WTC11 (cell line): ENCODE data around the gene PIGZ. TPM values are rescaled to one million over a fixed set of nuclear protein-coding genes. Genes with fewer than 3 reads are reported as not detected.

Experiments used
- ATAC-seq: fragments of 200-7000 bp; cut with Tn5 transposase; 2 replicates; pipeline ENCODE4 v1.10.0; 2021; ENCODE audit warnings: mild to moderate bottlenecking, moderate library complexity
- CTCF ChIA-PET: fragments of 300-600 bp; sonication (Branson Sonifier 250); formaldehyde crosslinking; loops from one replicate; lab custom pipeline; 2021; ENCODE audit warnings: antibody characterized with exemption; lab: Charles Lee
- POLR2A ChIA-PET: fragments of 350-600 bp; sonication (Branson Sonifier 250); formaldehyde crosslinking; loops from one replicate; lab custom pipeline; 2021; ENCODE audit warnings: antibody characterized with exemption; lab: Charles Lee
- DNase-seq: peaks from one replicate; pipeline ENCODE4 v3.0.0; 2021; ENCODE audit warnings: low spot score
- H3K27ac Mint-ChIP-seq: 2 replicates; pipeline ENCODE4 v1.8.0; 2021; ENCODE audit warnings: mixed read lengths
- H3K27me3 Mint-ChIP-seq: 2 replicates; pipeline ENCODE4 v1.8.0; 2021; ENCODE audit warnings: low read depth, mild to moderate bottlenecking, moderate library complexity, mixed read lengths
- H3K36me3 Mint-ChIP-seq: 2 replicates; pipeline ENCODE4 v1.8.0; 2021; ENCODE audit warnings: mixed read lengths
- H3K4me1 Mint-ChIP-seq: 2 replicates; pipeline ENCODE4 v1.8.0; 2022; ENCODE audit warnings: mixed read lengths
- H3K4me3 Mint-ChIP-seq: 2 replicates; pipeline ENCODE4 v1.8.0; 2021; ENCODE audit warnings: mild to moderate bottlenecking, moderate library complexity, mixed read lengths
- H3K9me3 Mint-ChIP-seq: 2 replicates; pipeline ENCODE4 v1.8.0; 2021; ENCODE audit warnings: mixed read lengths
- ESRRA ChIP-seq: sonication (generic); formaldehyde crosslinking; IDR thresholded peaks from 2 replicates; pipeline ENCODE4 v1.8.1; 2022; ENCODE audit warnings: mild to moderate bottlenecking, missing genetic modification reagents, borderline replicate concordance
- ETV6 ChIP-seq: sonication (generic); formaldehyde crosslinking; IDR thresholded peaks from 2 replicates; pipeline ENCODE4 v1.8.1; 2022; ENCODE audit warnings: mild to moderate bottlenecking, missing genetic modification reagents
- FOXP1 ChIP-seq: sonication (generic); formaldehyde crosslinking; IDR thresholded peaks from 2 replicates; pipeline ENCODE4 v1.8.0; 2022; ENCODE audit warnings: missing genetic modification reagents, mild to moderate bottlenecking, moderate library complexity, borderline replicate concordance
- GTF2I ChIP-seq: fragments of 250-450 bp; sonication (Bioruptor Pico); conservative IDR thresholded peaks from 2 replicates; pipeline ENCODE4 v1.4.0; 2021; ENCODE audit warnings: mild to moderate bottlenecking
- JAZF1 ChIP-seq: fragments of 250-450 bp; sonication (Bioruptor Pico); IDR thresholded peaks from 2 replicates; pipeline ENCODE4 v1.9.0; 2021; ENCODE audit warnings: moderate library complexity, mild to moderate bottlenecking, inconsistent platforms
- NFATC4 ChIP-seq: fragments of 250-450 bp; sonication (Bioruptor Pico); IDR thresholded peaks from 2 replicates; pipeline ENCODE4 v1.9.0; 2021; ENCODE audit warnings: mild to moderate bottlenecking
- NFYB ChIP-seq: sonication (generic); formaldehyde crosslinking; conservative IDR thresholded peaks from 2 replicates; pipeline ENCODE4 v1.8.0; 2022; ENCODE audit warnings: low read depth, missing genetic modification reagents
- NR2C2 ChIP-seq: sonication (generic); formaldehyde crosslinking; IDR thresholded peaks from 2 replicates; pipeline ENCODE4 v1.8.0; 2022; ENCODE audit warnings: mild to moderate bottlenecking, missing genetic modification reagents
- SMAD3 ChIP-seq: sonication (generic); formaldehyde crosslinking; IDR thresholded peaks from 2 replicates; pipeline ENCODE4 v1.8.0; 2022; ENCODE audit warnings: missing genetic modification reagents, mild to moderate bottlenecking, borderline replicate concordance
- SMAD4 ChIP-seq: sonication (generic); formaldehyde crosslinking; IDR thresholded peaks from 2 replicates; pipeline ENCODE4 v1.8.0; 2022; ENCODE audit warnings: mild to moderate bottlenecking, missing genetic modification reagents
- STAT6 ChIP-seq: sonication (generic); formaldehyde crosslinking; conservative IDR thresholded peaks from 2 replicates; pipeline ENCODE4 v1.8.1; 2023; ENCODE audit warnings: mild to moderate bottlenecking, low read depth, missing genetic modification reagents, moderate library complexity
- TEAD1 ChIP-seq: sonication (generic); formaldehyde crosslinking; IDR thresholded peaks from 2 replicates; pipeline ENCODE4 v1.8.0; 2022; ENCODE audit warnings: mild to moderate bottlenecking, missing genetic modification reagents
- ZBTB21 ChIP-seq: sonication (generic); formaldehyde crosslinking; IDR thresholded peaks from 2 replicates; pipeline ENCODE4 v1.8.1; 2023; ENCODE audit warnings: mild to moderate bottlenecking, missing genetic modification reagents, borderline replicate concordance
- ZNF219 ChIP-seq: sonication (generic); formaldehyde crosslinking; IDR thresholded peaks from 2 replicates; pipeline ENCODE4 v1.8.0; 2023; ENCODE audit warnings: missing genetic modification reagents, mild to moderate bottlenecking, borderline replicate concordance
- ZNF671 ChIP-seq: fragments of 250-450 bp; sonication (Bioruptor Pico); IDR thresholded peaks from 2 replicates; pipeline ENCODE4 v1.8.0; 2021; ENCODE audit warnings: mild to moderate bottlenecking
- total RNA-seq: library from RNA; stranded (reverse); gene quantifications from 3 replicates; pipeline ENCODE4 v1.2.3, GENCODE V29; 2021
- TF ChIP-seq, protein P1 (sequence below): sonication (generic); formaldehyde crosslinking; IDR thresholded peaks from 2 replicates; pipeline ENCODE4 v1.8.0; 2022; ENCODE audit warnings: mild to moderate bottlenecking, missing genetic modification reagents
- TF ChIP-seq, protein P2 (sequence below): fragments of 250-450 bp; sonication (Bioruptor Pico); IDR thresholded peaks from 2 replicates; pipeline ENCODE4 v1.9.0; 2021; ENCODE audit warnings: mild to moderate bottlenecking
- TF ChIP-seq, protein P3 (sequence below): fragments of 250-450 bp; sonication (Bioruptor Pico); IDR thresholded peaks from 2 replicates; pipeline ENCODE4 v1.9.0; 2021; ENCODE audit warnings: mild to moderate bottlenecking, borderline replicate concordance
- TF ChIP-seq, protein P4 (sequence below): sonication (generic); formaldehyde crosslinking; IDR thresholded peaks from 2 replicates; pipeline ENCODE4 v1.8.1; 2022; ENCODE audit warnings: mild to moderate bottlenecking, missing genetic modification reagents, moderate library complexity, borderline replicate concordance
- TF ChIP-seq, protein P5 (sequence below): sonication (generic); formaldehyde crosslinking; IDR thresholded peaks from 2 replicates; pipeline ENCODE4 v1.8.1; 2023; ENCODE audit warnings: mild to moderate bottlenecking, missing genetic modification reagents, moderate library complexity
- TF ChIP-seq, protein P6 (sequence below): fragments of 250-450 bp; sonication (Bioruptor Pico); conservative IDR thresholded peaks from 2 replicates; pipeline ENCODE4 v1.9.0; 2021; ENCODE audit warnings: mild to moderate bottlenecking
- TF ChIP-seq, protein P7 (sequence below): fragments of 250-450 bp; sonication (Bioruptor Pico); IDR thresholded peaks from 2 replicates; pipeline ENCODE4 v1.9.0; 2021; ENCODE audit warnings: moderate library complexity, mild to moderate bottlenecking, inconsistent platforms, borderline replicate concordance

Gene PIGZ
- total RNA-seq, 1 experiment from 2014 or later, result 0.37 TPM

DNA sequence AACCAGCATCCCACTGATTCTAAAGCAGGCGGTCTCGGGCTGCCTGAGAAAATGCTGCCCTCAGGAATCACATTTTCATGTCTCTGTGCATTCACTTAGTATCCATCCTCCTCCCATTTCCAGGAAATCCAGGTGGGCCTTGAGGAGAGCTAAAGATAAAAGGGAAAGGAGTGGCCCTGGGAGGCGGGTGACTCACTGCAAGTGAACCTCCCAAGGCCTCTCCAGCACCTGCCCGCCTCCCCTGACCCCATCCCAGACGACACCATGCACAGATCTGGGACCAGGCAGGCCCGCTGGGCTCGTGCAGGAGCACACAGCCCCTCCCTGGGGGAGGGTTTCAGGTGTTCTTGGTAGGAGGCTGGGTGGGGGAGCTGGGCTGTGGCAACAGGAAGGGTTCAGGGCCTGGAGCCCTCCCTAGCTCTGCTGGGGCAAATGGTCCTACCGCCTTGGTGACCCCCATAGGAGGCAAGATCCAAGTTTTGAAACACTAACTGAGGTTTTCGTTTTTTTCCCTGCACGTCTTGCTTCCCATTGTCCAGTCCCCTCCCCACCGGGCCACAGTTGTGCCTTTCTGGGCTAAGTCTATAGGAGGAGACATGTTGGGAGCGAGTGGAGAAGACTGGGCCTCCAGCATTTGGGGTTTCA lies 38.8 kb upstream of the PIGZ start (continued):
- TF ChIP-seq NFYB (CRISPR knock-in tag), result no peak
- TF ChIP-seq ESRRA (CRISPR knock-in tag), result no peak
- no peak for TF ChIP-seq ZBTB21
- TF ChIP-seq, protein P1, sequence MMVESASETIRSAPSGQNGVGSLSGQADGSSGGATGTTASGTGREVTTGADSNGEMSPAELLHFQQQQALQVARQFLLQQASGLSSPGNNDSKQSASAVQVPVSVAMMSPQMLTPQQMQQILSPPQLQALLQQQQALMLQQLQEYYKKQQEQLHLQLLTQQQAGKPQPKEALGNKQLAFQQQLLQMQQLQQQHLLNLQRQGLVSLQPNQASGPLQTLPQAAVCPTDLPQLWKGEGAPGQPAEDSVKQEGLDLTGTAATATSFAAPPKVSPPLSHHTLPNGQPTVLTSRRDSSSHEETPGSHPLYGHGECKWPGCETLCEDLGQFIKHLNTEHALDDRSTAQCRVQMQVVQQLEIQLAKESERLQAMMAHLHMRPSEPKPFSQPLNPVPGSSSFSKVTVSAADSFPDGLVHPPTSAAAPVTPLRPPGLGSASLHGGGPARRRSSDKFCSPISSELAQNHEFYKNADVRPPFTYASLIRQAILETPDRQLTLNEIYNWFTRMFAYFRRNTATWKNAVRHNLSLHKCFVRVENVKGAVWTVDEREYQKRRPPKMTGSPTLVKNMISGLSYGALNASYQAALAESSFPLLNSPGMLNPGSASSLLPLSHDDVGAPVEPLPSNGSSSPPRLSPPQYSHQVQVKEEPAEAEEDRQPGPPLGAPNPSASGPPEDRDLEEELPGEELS (CRISPR knock-in tag), result no peak
- TF ChIP-seq JAZF1 (CRISPR knock-in tag), result no peak
- TF ChIP-seq, protein P2, sequence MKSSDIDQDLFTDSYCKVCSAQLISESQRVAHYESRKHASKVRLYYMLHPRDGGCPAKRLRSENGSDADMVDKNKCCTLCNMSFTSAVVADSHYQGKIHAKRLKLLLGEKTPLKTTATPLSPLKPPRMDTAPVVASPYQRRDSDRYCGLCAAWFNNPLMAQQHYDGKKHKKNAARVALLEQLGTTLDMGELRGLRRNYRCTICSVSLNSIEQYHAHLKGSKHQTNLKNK (CRISPR knock-in tag), result no peak
- TF ChIP-seq SMAD4 (CRISPR knock-in tag), result no peak
- no peak for TF ChIP-seq ZNF671

DNA sequence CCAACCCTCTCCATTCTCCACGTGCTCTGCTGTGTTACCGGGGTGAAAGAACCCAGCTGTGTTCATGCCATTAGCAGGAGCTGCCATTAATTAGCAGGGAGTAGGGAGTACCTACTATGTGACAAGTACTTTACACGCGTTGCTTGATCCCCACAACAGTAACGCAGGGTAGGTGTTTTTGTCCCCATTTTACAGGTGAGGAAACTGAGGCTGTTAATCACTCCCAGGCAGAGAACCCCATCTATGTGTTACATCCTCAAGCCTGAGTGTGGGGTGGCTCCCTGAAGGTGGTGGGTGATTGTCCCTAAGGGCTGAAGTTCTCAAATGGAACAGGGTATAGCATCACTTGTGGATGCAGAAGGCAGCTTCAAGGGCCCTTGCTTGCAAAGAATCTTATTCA lies 38.2 kb upstream of the PIGZ start:
- Mint-ChIP-seq H3K9me3 (no peaks in the 10 kb centered on the region), H3K4me1 (peaks cover 9% of the 10 kb centered on the region), H3K36me3 (no peaks in the 10 kb centered on the region), H3K4me3 (no peak overlapping the region), H3K27ac (no peak overlapping the region), H3K27me3 (peaks cover 21% of the 10 kb centered on the region)
- CTCF ChIA-PET, result interaction anchor here (1.3 kb wide), 1 partner anchor 23 kb away, joined by 5 read pairs; the partner anchor contains the start of gene MELTF
- ATAC-seq (no peak), DNase-seq (no peak)
- POLR2A ChIA-PET, result no interaction called here
- TF ChIP-seq, protein P3, sequence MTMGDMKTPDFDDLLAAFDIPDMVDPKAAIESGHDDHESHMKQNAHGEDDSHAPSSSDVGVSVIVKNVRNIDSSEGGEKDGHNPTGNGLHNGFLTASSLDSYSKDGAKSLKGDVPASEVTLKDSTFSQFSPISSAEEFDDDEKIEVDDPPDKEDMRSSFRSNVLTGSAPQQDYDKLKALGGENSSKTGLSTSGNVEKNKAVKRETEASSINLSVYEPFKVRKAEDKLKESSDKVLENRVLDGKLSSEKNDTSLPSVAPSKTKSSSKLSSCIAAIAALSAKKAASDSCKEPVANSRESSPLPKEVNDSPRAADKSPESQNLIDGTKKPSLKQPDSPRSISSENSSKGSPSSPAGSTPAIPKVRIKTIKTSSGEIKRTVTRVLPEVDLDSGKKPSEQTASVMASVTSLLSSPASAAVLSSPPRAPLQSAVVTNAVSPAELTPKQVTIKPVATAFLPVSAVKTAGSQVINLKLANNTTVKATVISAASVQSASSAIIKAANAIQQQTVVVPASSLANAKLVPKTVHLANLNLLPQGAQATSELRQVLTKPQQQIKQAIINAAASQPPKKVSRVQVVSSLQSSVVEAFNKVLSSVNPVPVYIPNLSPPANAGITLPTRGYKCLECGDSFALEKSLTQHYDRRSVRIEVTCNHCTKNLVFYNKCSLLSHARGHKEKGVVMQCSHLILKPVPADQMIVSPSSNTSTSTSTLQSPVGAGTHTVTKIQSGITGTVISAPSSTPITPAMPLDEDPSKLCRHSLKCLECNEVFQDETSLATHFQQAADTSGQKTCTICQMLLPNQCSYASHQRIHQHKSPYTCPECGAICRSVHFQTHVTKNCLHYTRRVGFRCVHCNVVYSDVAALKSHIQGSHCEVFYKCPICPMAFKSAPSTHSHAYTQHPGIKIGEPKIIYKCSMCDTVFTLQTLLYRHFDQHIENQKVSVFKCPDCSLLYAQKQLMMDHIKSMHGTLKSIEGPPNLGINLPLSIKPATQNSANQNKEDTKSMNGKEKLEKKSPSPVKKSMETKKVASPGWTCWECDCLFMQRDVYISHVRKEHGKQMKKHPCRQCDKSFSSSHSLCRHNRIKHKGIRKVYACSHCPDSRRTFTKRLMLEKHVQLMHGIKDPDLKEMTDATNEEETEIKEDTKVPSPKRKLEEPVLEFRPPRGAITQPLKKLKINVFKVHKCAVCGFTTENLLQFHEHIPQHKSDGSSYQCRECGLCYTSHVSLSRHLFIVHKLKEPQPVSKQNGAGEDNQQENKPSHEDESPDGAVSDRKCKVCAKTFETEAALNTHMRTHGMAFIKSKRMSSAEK (CRISPR knock-in tag), result no peak
- TF ChIP-seq NR2C2 (no peak), GTF2I (no peak), NFYB (CRISPR knock-in tag) (no peak), ZNF219 (CRISPR knock-in tag) (no peak), NFATC4 (CRISPR knock-in tag) (no peak), STAT6 (CRISPR knock-in tag) (no peak), TEAD1 (CRISPR knock-in tag) (no peak), SMAD3 (CRISPR knock-in tag) (no peak), ETV6 (CRISPR knock-in tag) (no peak), FOXP1 (CRISPR knock-in tag) (no peak)
- TF ChIP-seq, protein P4, sequence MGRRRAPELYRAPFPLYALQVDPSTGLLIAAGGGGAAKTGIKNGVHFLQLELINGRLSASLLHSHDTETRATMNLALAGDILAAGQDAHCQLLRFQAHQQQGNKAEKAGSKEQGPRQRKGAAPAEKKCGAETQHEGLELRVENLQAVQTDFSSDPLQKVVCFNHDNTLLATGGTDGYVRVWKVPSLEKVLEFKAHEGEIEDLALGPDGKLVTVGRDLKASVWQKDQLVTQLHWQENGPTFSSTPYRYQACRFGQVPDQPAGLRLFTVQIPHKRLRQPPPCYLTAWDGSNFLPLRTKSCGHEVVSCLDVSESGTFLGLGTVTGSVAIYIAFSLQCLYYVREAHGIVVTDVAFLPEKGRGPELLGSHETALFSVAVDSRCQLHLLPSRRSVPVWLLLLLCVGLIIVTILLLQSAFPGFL, result no peak
- TF ChIP-seq, protein P5, sequence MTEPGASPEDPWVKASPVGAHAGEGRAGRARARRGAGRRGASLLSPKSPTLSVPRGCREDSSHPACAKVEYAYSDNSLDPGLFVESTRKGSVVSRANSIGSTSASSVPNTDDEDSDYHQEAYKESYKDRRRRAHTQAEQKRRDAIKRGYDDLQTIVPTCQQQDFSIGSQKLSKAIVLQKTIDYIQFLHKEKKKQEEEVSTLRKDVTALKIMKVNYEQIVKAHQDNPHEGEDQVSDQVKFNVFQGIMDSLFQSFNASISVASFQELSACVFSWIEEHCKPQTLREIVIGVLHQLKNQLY (CRISPR knock-in tag), result no peak
- TF ChIP-seq, protein P6, sequence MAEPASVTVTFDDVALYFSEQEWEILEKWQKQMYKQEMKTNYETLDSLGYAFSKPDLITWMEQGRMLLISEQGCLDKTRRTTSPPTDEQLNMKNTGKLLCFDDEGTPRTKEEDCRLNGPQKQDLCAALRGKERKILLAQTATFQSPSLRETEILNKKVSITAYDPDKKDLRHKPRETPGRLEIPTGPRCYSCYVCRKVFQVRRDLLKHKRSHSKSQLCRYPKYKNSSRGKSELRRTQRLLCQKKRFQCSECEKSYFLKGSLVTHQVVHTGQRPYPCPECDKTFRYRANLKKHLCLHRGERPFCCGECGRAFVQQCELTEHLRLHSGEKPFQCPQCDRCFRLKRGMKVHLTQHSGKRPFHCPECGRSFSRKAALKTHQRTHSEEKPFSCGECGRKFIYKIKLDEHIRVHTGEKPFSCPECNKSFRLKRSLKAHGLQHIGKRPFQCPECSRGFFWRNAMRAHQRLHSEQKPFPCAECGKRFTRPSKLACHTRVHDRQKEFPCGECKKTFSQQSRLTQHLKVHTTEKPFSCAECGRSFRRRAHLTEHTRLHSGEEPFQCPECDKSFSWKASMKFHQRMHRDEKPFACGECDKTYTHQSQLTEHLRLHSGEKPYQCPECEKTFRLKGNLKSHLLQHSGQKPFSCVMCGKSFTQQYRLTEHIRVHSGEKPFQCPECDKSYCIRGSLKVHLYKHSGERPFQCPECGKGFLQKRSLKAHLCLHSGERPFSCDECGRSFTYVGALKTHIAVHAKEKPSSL (CRISPR knock-in tag), result no peak
- TF ChIP-seq, protein P7, sequence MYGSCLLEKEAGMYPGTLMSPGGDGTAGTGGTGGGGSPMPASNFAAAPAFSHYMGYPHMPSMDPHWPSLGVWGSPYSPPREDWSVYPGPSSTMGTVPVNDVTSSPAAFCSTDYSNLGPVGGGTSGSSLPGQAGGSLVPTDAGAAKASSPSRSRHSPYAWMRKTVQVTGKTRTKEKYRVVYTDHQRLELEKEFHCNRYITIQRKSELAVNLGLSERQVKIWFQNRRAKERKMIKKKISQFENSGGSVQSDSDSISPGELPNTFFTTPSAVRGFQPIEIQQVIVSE (CRISPR knock-in tag), result no peak
